Esophagus squamous epithelium (tissue), 4 donors: Measurements from ENCODE around the gene ITGAX.

Experiments
- POLR2A ChIP-seq, 4 donors: fragments of 450-650 bp; IDR thresholded peaks; one replicate each; pipeline ENCODE4 v1.6.1; 2017; ENCODE audit warnings: antibody characterized with exemption in 4 of 4, mild to moderate bottlenecking in 4 of 4, moderate library complexity in 3 of 4
- TF ChIP-seq, protein P1 (sequence below), 6 experiments: fragments of 450-650 bp in 4 of 6; fragments of 200-600 bp in 2 of 6; sonication (generic) in 2 of 6; IDR thresholded peaks; one replicate each; pipeline ENCODE4 v1.5.1; 2016 to 2019; ENCODE audit warnings: antibody characterized with exemption in 6 of 6, mild to moderate bottlenecking in 4 of 6, moderate library complexity in 4 of 6

DNA sequence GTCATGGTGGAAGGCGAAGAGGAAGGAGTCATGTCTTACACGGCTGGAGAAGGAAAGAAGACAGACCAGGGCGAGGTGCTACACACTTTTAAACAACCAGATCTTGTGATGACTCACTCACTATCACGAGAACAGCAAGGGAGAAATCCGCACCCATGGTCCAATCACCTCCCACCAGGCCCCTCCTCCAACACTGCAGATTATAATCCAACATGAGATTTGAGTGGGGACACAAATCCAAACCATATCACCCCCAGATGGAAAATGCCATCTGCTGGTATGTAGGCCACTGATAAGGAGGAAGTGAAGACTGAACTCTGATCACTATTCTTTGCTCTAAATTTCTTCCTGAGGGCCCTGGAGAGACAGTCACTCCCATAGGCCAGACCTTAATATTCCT is 7.5 kb upstream of the ITGAX start:
- TF ChIP-seq, protein P1, sequence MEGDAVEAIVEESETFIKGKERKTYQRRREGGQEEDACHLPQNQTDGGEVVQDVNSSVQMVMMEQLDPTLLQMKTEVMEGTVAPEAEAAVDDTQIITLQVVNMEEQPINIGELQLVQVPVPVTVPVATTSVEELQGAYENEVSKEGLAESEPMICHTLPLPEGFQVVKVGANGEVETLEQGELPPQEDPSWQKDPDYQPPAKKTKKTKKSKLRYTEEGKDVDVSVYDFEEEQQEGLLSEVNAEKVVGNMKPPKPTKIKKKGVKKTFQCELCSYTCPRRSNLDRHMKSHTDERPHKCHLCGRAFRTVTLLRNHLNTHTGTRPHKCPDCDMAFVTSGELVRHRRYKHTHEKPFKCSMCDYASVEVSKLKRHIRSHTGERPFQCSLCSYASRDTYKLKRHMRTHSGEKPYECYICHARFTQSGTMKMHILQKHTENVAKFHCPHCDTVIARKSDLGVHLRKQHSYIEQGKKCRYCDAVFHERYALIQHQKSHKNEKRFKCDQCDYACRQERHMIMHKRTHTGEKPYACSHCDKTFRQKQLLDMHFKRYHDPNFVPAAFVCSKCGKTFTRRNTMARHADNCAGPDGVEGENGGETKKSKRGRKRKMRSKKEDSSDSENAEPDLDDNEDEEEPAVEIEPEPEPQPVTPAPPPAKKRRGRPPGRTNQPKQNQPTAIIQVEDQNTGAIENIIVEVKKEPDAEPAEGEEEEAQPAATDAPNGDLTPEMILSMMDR (IDR thresholded peaks at IDR 0.05), result no peak
- no peak for TF ChIP-seq POLR2A (IDR thresholded peaks at IDR 0.05)
